GM12873 (cell line): ENCODE measurements around the gene TTC7B.

Experiments
- CTCF ChIP-seq: IDR thresholded peaks from 2 replicates; pipeline ENCODE4 v1.5.1; 2012; ENCODE audit warnings: low read depth, mild to moderate bottlenecking, moderate library complexity, low read length, control low read depth; ENCODE audit not compliant: insufficient read depth; ENCODE audit errors: missing control alignments

TTC7B gene

GRCh38 chr14:90530523-90530922, 285.7 kb downstream of the TTC7B start:
- no peak for TF ChIP-seq CTCF

GRCh38 chr14:90527978-90528377, 288.3 kb downstream of the TTC7B start:
- no peak for TF ChIP-seq CTCF

GRCh38 chr14:90523961-90524875, 292.0 kb downstream of the TTC7B start:
- no peak for TF ChIP-seq CTCF

GRCh38 chr14:90523544-90523943, 292.7 kb downstream of the TTC7B start:
- TF ChIP-seq CTCF = no peak

GRCh38 chr14:90522571-90523191, 293.5 kb downstream of the TTC7B start:
- TF ChIP-seq CTCF = no peak

- TF ChIP-seq CTCF = no peak
Measured at GRCh38 chr14:90521930-90522483, 294.2 kb downstream of the TTC7B start.
